ENCODE results near the gene SCARB1.
"Not testable (repeated sequence)": the region's sequence is repeated elsewhere in the genome, so short reads cannot be mapped to it uniquely, and the experiment has no call there.

The SCARB1 gene

DNA sequence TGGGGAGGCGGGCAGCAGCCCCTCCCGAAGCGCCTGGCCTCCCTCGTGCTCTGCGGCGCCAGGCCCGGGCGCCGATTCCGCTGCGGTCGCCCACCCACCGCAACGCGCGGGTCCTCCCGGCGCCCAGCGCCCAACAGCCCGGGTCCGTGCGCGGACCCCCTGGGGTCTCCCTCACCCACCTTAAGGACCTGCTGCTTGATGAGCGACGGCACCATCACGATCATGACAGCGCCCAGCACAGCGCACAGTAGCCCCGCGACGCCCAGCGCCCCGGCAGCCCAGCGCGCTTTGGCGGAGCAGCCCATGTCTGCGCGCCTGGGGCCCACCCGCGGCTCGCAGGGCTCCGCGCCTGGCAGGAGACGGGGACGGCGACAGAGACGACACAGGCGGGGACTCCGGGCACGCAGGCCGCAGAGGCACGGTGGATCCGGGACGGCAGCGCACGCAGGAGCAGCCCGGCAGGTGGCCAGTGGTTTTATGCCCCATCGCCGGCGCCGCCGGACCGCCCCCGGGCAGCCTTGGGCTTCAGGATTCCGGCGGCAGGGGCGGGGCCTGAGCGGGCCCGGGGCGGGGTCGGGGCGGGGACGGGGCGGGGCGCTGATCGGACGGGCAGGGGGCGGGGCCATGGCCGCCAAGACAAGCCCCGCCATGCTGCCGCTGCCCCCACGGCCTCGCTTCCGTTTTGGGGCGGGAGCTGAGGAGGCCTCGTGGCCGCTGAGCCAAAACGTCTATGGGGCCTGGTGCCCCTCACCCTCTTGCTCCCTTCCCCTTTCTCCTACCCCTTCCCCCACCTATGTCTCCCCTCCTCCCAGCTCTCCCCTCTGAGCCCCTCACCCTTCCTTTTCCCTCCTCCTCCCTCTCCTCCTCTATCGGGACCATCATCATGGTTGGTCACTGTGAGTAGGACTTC, at the start of gene SCARB1:
SCARB1 (minus strand) TSS at position 449 of the 910 bp plus-strand sequence; CDS start at position 305, 144 bp downstream.
- peak; percentile 43 to 44 for DNase-seq (ENCODE audit: low read depth in 2 of 2, low spot score in 1 of 2)

DNA sequence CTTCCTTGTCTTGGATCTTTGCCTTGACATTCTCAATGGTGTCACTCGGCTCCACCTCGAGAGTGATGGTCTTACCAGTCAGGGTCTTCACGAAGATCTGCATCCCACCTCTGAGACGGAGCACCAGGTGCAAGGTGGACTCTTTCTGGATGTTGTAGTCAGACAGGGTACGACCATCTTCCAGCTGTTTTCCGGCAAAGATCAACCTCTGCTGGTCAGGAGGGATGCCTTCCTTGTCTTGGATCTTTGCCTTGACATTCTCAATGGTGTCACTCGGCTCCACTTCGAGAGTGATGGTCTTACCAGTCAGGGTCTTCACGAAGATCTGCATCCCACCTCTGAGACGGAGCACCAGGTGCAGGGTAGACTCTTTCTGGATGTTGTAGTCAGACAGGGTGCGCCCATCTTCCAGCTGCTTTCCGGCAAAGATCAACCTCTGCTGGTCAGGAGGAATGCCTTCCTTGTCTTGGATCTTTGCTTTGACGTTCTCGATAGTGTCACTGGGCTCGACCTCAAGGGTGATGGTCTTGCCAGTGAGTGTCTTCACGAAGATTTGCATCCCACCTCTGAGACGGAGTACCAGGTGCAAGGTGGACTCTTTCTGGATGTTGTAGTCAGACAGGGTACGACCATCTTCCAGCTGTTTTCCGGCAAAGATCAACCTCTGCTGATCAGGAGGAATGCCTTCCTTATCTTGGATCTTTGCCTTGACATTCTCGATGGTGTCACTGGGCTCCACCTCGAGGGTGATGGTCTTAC, 49.0 kb upstream of the SCARB1 start:
- DNase-seq (ENCODE audit: low read depth in 2 of 2, low spot score in 1 of 2): not testable (repeated sequence)

DNA sequence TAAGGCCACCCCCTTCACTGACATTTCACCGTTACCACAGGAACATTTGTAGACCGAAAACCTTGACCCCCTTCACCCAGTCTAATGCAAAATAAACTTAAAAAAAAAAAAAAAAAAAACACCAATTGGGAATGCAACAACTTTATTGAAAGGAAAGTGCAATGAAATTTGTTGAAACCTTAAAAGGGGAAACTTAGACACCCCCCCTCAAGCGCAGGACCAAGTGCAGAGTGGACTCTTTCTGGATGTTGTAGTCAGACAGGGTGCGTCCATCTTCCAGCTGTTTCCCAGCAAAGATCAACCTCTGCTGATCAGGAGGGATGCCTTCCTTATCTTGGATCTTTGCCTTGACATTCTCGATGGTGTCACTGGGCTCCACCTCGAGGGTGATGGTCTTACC, 47.9 kb upstream of the SCARB1 start:
- not testable (repeated sequence) for DNase-seq (ENCODE audit: low read depth in 2 of 2, low spot score in 1 of 2)

DNA sequence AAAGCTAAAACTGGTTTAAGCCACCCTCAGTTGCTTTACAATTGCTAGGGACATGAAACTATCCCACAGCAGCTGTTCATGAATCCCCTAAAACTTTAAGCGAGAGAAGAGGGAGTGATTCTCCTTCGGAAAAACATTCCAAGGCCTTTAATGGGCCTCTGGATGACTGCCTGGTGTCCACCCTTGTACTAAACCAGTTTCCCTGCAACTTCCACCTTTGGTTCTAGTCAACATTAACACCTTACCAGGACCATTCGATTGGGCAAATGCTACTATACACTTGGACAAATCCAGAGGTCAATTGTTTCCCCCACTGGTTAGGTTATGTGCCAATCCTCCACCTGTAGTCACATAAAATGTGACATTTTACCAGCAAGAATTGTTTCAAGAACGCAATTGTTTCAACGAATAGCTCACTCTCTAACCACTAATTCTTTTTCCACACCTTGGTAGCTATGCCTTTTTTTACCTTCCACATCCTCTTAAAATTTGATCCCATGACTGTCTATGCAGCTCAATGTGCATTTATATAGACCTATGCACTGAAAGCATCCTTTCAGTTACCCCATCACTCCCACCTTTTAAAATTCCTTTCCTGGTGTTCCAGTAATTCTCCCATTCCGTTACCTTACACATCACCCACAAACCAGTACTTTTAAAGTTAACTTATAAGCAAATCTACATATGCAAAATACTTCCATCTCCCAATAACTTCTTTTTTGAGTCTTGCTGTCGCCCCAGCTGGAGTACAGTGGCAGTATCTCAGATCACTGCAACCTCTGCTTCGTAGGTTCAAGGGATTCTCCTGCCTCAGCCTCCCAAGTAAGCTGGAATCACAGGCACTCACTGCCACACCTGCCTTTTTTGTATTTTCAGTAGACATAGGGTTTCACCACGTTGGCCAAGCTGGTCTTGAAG, 47.2 kb upstream of the SCARB1 start:
- no peak for DNase-seq (ENCODE audit: low read depth in 2 of 2, low spot score in 1 of 2)

DNA sequence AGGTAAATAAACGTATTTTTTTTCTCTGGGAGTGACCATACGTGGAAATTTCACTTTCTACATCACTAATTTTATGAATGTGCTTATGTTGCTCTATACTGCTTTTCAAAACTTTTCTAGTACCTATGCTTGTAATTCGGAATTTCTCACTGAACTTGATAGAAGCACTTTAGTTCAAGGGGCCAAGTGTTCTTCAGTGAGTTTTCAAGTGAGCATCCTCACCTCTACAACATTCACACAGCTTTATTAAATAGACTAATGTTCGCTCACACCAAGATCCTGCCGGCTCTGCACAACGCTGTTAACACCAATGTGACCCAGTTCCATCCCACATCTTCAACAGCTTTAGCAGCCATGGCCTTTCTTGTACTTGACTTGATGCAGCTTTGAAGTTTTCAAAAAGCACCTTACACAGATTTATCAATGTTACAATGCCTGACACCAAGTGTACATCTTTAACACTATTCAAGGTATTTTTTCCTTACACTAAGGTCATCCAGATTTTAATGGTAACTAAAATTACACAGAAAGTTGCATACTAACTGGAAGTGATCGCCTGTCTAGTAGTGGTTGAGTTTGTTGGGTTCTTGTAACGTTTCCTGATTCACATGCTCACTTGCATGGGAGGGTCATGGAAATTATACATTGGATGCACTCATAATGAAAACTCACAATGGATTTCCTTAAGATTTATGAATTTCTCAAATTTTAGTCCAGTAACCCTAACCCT, 46.3 kb upstream of the SCARB1 start:
- no peak for DNase-seq (ENCODE audit: low read depth in 2 of 2, low spot score in 1 of 2)

DNA sequence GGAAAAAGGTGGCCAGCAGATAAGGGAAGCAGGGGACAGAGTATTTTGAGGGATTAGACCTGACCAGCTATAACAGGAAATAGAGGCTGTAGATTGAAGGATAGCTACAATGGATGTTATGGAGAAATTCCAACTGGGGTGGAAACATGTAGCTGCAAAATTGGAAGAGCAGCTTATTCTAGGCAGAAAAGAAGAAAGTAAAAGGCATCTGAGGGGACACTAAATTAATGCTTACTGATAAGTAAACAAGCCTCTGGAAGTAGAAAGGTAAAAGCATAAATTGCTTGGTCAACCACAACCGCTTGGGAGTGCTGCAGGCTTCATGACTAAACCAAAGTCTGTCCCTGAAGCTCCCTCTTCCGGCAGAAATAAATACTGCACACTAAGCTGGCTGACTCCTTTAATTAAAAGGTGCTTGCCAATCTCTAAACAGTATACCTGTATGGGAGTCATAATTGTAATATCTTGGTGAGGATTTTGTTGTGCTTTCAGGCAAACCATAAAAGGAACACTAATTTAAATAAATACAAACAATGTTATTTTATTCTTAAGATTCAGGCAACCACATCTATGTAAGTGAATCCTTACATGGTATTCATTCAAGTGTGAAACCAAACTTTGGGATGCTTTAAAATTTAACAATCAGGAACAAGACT, 43.1 kb upstream of the SCARB1 start:
- DNase-seq (ENCODE audit: low read depth in 2 of 2, low spot score in 1 of 2): peak; percentile 67 to 78

- DNase-seq (ENCODE audit: low read depth in 2 of 2, low spot score in 1 of 2): no peak
These were observed 40.8 kb upstream of the SCARB1 start for GRCh38 chr12:124904306-124905098.

GRCh38 chr12:124902916-124903315, 39.3 kb upstream of the SCARB1 start:
- DNase-seq (ENCODE audit: low read depth in 2 of 2, low spot score in 1 of 2): no peak

GRCh38 chr12:124901003-124901402, 37.3 kb upstream of the SCARB1 start:
- no peak for DNase-seq (ENCODE audit: low read depth in 2 of 2, low spot score in 1 of 2)

GRCh38 chr12:124900345-124900795, 36.7 kb upstream of the SCARB1 start:
- not testable (repeated sequence) for DNase-seq (ENCODE audit: low read depth in 2 of 2, low spot score in 1 of 2)

DNA sequence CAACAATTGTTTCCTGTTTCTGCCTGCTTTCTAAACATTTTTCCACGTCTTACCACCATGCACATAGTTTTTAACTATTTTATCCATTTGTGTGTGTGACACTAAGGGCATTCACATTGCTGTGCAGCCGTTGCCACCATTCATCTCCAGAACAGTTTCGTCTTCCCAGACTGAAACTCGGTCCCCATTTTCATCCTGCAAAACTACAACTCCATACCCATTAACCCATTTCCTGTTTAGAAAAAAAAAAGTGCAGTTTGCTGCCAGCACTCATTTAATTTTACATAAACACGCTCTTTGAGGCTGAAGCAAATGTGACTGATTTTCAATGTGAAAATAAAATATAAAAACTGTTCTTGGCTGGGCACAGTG, 35.2 kb upstream of the SCARB1 start:
- DNase-seq (ENCODE audit: low read depth in 2 of 2, low spot score in 1 of 2): no peak

GRCh38 chr12:124898200-124898922, 34.7 kb upstream of the SCARB1 start:
- DNase-seq (ENCODE audit: low read depth in 2 of 2, low spot score in 1 of 2): peak in 1 of 2 donors; percentile 38

GRCh38 chr12:124896461-124896860, 32.8 kb upstream of the SCARB1 start:
- DNase-seq (ENCODE audit: low read depth in 2 of 2, low spot score in 1 of 2): no peak

- DNase-seq (ENCODE audit: low read depth in 2 of 2, low spot score in 1 of 2): no peak
These were observed 30.3 kb upstream of the SCARB1 start for GRCh38 chr12:124893792-124894516.

- DNase-seq (ENCODE audit: low read depth in 2 of 2, low spot score in 1 of 2): no peak
These were observed 24.6 kb upstream of the SCARB1 start for GRCh38 chr12:124888260-124888659.

DNA sequence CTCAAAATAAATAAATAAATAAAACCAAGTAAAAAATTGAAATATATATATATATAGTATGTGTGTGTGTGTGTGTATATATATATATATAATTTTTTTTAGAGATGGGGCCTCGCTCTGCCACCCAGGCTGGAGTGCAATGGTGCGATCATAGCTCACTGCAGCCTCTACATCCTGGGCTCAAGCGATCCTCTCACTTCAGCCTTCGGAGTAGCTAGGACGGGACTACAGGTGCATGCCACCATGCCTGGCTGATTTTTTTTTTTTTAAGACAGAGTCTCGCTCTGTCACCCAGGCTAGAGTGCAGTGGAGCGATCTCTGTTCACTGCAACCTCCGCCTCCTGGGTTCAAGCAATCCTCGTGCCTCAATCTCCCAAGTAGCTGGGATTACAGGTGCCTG, 24.1 kb upstream of the SCARB1 start:
- DNase-seq (ENCODE audit: low read depth in 2 of 2, low spot score in 1 of 2): not testable (repeated sequence)

DNA sequence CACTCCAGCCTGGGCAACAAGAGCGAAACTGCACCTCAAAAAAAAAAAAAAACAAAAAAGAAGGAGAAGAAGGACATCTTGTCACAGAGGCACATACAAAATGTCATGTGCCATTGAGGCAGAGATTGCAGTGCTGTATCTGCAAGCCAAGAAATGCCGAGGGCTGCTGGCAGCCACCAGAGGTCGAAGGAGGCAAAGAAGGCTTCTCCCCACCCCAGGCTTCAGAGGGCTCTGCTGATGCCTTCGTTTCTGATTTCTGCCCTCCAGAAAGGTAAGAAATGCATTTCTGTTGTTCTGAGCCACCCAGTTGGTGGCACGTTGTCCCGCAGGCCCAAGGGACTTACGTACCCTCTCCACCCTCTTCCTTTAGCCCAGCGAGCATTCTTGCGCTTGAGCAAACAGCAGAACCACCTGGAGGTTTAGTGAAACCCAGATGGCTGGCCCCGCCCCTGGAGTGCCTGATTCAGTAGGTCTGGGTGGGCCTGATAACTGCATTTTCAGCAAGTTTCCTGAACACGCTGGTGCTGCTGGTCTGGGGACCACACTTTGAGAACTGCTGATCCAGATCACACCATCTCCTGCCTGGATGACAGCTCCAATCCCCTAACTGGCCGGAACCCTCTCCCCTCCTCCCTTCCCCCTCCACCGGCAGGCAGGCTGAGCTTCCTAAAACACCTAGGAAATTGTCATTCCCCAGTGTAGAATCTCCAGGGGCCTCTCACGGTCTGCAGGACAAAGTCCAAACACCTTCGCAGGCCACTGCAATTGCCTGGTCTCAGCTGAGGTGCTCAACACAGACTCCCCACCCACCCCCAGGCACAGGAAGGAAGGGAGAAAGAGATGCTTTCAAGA, 21.1 kb upstream of the SCARB1 start:
- DNase-seq (ENCODE audit: low read depth in 2 of 2, low spot score in 1 of 2): no peak
